Stimulated activated naive CD4-positive, alpha-beta T cell treated with Interleukin-2 at 50 U/mL for 16 hours (primary cell): ENCODE measurements around the gene MS4A5.

Experiments used
- DNase-seq: peaks from one replicate; lab custom pipeline; 2025; lab: John Stamatoyannopoulos, UW

The MS4A5 gene

DNA sequence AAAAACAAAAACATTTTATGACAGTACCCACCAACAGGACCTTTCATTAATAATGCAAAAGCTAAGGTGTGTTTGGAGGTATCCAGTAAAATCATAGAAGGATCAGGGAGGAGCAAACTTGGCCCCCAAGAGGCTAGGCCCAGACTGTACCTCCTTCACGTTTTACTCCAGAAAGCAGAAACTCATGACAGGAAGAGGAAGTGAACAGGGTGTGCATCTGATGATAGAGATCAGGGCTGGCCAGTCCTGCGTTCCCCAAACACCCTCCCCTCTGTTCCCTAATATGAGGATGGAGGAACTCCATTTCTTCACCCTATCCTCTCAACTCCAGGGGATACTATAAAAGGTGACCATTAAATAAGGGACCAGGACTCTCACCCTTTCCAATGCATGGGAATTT, 53.0 kb downstream of the MS4A5 start:
- no peak for DNase-seq

DNA sequence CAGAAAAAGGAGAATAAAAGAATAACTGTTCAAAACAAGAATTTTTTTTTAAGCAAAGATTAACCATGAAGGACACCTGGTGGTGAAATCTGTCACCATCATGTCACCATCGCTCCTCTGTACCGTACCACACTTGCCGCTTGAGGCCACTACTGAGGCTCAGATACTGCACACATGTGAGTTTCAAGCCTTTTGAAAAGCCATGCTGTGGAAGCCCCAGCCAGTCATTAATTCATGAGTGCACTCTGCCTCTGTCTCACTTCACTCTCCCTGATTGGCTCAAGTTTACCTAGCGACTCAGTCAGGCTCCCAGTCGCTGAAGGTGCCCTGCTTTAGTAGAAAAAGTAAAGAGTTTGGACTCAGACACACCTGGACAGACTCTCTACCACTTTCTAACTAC, 56.6 kb downstream of the MS4A5 start:
- no peak for DNase-seq

DNA sequence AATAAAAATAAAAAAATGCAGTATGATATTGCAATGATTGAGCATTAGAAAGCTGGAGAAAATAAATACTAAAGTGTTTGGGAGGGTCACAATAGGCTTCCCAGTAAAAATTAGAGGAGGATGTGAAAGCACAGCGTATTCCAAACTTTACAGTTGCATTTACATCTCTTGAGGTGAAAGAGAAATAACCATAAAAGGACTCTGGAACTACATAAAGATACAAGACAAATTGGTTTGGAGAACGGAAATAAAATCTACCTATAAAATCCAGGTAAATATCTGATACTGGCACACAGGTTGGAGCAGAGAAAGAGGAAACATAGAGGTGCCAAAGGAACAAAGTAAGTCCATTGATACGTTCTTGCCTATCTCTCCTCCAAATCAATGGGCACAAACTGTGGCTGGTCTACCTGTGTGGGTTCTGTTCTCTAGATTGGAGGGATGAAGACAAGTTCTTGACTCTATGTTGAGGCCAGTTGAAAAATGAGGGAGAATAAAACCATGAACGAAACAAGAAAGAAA, 63.2 kb downstream of the MS4A5 start, which contains the start of gene MS4A12:
Gene MS4A12, plus strand, starts transcription at position 291 of the 522 bp plus-strand sequence. CDS start 4,541 bp downstream, outside the sequence.
- DNase-seq, result no peak

DNA sequence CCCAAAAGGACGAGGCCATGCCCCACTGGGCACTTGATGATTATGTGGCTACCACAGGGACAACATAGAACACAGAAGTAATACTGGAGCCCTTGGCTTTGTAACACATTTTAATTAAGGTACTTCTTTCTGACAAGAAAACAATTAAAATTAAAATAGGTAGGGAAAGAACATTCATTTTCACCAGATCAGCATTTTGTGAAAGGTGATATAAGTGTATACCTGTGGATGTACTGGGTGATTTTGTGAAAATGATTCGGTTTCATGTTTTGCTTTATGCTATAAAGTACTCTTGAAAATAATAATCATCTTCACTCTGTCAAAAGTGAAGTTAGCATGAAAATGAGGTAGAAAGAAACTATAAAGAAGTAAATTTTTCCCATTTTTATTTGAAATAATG, 64.1 kb downstream of the MS4A5 start:
- DNase-seq, result no peak
